HEK293 (cell line): ENCODE measurements around the gene TAAR6.

ENCODE experiments used
- CTCF ChIP-seq: fragments of 450-650 bp; formaldehyde crosslinking; IDR thresholded peaks from 2 replicates; pipeline ENCODE4 v1.5.1; 2016; ENCODE audit warnings: missing biosample characterization, missing genetic modification characterization
- SCRT2 ChIP-seq: fragments of 450-650 bp; formaldehyde crosslinking; IDR thresholded peaks from 2 replicates; pipeline ENCODE4 v1.5.1; 2016; ENCODE audit warnings: missing biosample characterization, missing genetic modification characterization
- SP2 ChIP-seq: fragments of 450-650 bp; formaldehyde crosslinking; IDR thresholded peaks from 2 replicates; pipeline ENCODE4 v1.5.1; 2016; ENCODE audit warnings: missing biosample characterization, missing genetic modification characterization
- ZNF404 ChIP-seq: fragments of 450-650 bp; formaldehyde crosslinking; IDR thresholded peaks from 2 replicates; pipeline ENCODE4 v1.5.1; 2017; ENCODE audit warnings: missing biosample characterization, missing genetic modification characterization
- ZSCAN16 ChIP-seq: fragments of 450-650 bp; formaldehyde crosslinking; IDR thresholded peaks from 2 replicates; pipeline ENCODE4 v1.5.1; 2016; ENCODE audit warnings: missing biosample characterization, missing genetic modification characterization

- TF ChIP-seq SP2 (tag by site-specific recombination) (no peak), ZNF404 (no peak), SCRT2 (tag by site-specific recombination) (no peak), CTCF (no peak), ZSCAN16 (tag by site-specific recombination) (no peak)
Measured at GRCh38 chr6:132612449-132613108, 42.5 kb downstream of the TAAR6 start.
